ENCODE measurements around the gene ANKRD65. TPM values are rescaled to one million over a fixed set of nuclear protein-coding genes. Genes with fewer than 3 reads are reported as not detected.

The ANKRD65 gene
- total and polyA plus RNA-seq, 11 donors: 0.58 to 4.0 (median 1.3) TPM

DNA sequence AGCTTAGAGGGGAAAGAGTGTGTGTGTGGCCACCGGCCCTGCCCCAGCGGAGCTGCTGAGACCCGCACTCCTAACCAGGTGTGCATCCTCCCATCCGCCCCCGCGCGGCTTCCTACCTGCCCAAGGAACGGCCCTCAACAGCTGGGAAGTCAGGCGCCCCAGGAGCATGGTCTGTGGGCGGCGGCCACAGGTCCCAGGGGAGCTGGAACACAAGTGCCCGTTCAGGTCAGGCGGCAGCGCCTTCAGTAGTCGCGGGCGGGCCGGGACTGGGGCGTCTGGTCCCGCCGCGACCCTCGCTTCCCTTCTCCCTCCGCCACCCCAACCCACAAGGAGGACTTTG lies 46.5 kb downstream of the ANKRD65 start:
- Histone ChIP-seq H3K36me3 (peaks cover 0 to 16% (median 9%) of the 10 kb centered on the region in 9 donors), H3K4me3 (peak overlapping the region; percentile 78 to 100 (median 94)), H3K27ac (peak overlapping the region; percentile 82 to 99 (median 96)), H3K4me1 (peaks cover 10 to 42% (median 33%) of the 10 kb centered on the region in 12 donors), H3K27me3 (no peaks in the 10 kb centered on the region), H3K9me3 (no peaks in the 10 kb centered on the region)
- DNase-seq (peak in 2 of 5 donors; percentile 42 to 71), ATAC-seq (peak in 2 of 4 donors; percentile 0 to 2)
- 0 to 1% (median 0%) methylated on average over 3 to 24 of the region's 24 CpGs for WGBS, 4 donors
- TF ChIP-seq POLR2A (IDR thresholded peaks at IDR 0.05) (no peak), CTCF (IDR thresholded peaks at IDR 0.05) (no peak)
- intact Hi-C loops (cut with DNase I): loop anchor here in 5 of 10 donors (10.0 kb wide), 2 partner anchors 130 to 260 kb away; partner anchors contain the start of gene C1orf159 (in 1 of the 5)

DNA sequence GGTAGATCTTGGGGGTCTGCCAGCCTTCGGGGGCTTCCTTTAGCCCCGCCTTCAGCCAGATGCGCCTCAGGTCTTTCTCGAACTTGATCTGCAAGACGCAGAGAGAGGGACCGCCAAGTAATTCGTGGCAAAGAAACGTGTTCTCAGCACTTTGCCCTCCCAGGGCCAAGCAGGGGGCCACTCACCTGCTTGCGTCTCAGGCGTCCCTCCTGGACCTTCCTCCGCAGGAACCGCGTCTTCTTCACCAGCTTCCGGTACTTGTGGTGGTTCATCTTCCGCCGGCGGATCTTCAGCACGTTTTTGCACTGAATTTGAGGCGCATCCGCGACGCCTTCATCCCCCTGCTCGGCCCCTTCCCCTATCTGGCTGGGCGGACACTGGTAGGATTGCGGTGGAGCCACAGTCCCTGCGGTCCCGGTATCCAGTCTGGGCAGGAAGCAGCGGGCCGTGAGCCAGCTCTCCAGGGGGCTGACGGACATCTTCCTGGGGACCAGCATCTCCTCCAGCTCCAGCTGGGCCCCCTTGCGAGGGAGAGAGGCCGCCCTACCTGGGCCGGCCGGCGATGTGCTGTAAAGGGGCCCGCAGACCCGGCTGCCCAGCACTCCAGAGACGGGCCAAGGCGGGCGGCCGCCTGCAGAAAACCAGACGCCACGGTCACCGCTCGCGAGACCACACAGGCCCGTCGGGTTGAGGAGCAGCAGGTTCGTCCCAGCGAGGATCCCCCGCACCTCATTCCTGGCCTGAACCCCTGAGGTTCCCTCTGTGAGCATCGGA lies 47.1 kb downstream of the ANKRD65 start:
- H3K27ac ChIP-seq: peak overlapping the region in 10 of 12 donors; percentile 88 to 99 (median 97)
- TF ChIP-seq POLR2A (IDR thresholded peaks at IDR 0.05): no peak
- TF ChIP-seq CTCF (IDR thresholded peaks at IDR 0.05): no peak
- WGBS, 4 donors: 45 to 58% (median 48%) methylated on average over 40 to 52 of the region's 52 CpGs
- no peaks in the 10 kb centered on the region for H3K9me3 ChIP-seq
- H3K27me3 ChIP-seq: no peaks in the 10 kb centered on the region
- peaks cover 10 to 42% (median 33%) of the 10 kb centered on the region in 12 donors for H3K4me1 ChIP-seq
- DNase-seq (peak in 3 of 5 donors; percentile 26 to 61 (median 40)), ATAC-seq (no peak)
- H3K4me3 ChIP-seq: peak overlapping the region; percentile 78 to 100 (median 94)
- intact Hi-C loops (cut with DNase I): loop anchor here in 5 of 10 donors (10.0 kb wide), 2 partner anchors 131 to 259 kb away; partner anchors contain the start of gene C1orf159 (in 1 of the 5)
- peaks cover 0 to 16% (median 9%) of the 10 kb centered on the region in 9 donors for H3K36me3 ChIP-seq

DNA sequence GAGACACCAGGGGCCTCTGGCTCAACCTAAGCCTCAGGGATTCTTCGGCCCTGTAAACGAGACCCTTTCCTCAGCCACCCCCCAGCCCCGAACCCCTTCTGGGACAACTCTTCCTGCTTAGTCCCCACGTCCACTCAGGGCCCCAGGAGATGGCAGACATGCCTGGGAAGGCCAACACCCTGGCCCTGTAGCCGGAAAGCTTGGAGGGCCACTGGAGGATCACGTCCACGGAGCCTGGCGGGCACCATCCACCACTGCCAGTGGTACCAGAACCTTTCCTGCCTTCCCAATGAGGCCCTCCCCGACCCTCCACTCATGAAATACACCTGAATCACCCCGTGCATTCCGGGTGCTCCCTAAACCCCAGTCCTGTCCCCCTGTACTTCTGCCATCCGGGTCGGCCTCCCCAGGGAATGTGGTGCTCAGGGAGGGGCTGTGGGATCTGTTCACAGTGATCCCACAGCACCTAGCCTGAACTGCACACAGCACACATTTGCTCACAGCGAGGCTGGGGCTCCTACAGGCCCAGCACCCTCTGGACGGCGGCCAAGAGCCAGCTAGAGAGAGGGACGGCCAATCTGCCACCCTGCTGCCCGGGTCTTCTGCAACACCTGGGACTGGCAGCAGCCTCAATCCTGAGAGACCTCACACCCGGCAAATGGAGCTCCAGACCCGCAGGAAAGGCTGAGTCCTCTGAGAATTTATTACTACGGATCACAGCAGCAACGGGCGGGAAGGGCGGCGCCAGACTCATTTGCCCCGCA lies 47.8 kb downstream of the ANKRD65 start:
- peak overlapping the region in 7 of 12 donors; percentile 78 to 100 (median 86) for H3K4me3 ChIP-seq
- no peak for ATAC-seq

More for the DNA sequence above, 47.8 kb downstream of the ANKRD65 start:
- Histone ChIP-seq H3K27ac (no peak overlapping the region), H3K9me3 (no peaks in the 10 kb centered on the region), H3K36me3 (peaks cover 0 to 16% (median 9%) of the 10 kb centered on the region in 9 donors), H3K4me1 (peaks cover 10 to 42% (median 33%) of the 10 kb centered on the region in 12 donors), H3K27me3 (no peaks in the 10 kb centered on the region)
- TF ChIP-seq POLR2A (IDR thresholded peaks at IDR 0.05) (no peak), CTCF (IDR thresholded peaks at IDR 0.05) (no peak)
- peak in 2 of 5 donors; percentile 24 to 64 for DNase-seq
- intact Hi-C loops (cut with DNase I): loop anchor here in 5 of 10 donors (10.0 kb wide), 2 partner anchors 132 to 258 kb away; partner anchors contain the start of gene C1orf159 (in 1 of the 5)
- 85 to 87% (median 86%) methylated on average over 24 to 26 of the region's 26 CpGs for WGBS, 4 donors
